ENCODE data around the gene FARP2.

- TF ChIP-seq CTCF (IDR thresholded peaks at IDR 0.05; ENCODE audit: low read depth, low read length) (no peak), POLR2A (IDR thresholded peaks at IDR 0.05; ENCODE audit: extremely low read depth, insufficient read length) (no peak), MAX (IDR thresholded peaks at IDR 0.05; ENCODE audit: low read depth, low read length) (no peak), MYC (IDR thresholded peaks at IDR 0.05; ENCODE audit: low read depth, low read length) (no peak)
These were observed 21.3 kb upstream of the FARP2 start for GRCh38 chr2:241334813-241335212.
